H9 (cell line): ENCODE data around the gene MAGEA11. TPM values are rescaled to one million over a fixed set of nuclear protein-coding genes. Genes with fewer than 3 reads are reported as not detected.

ENCODE experiments used
- DNase-seq: peaks from one replicate; pipeline ENCODE4 v3.0.0-alpha.2; 2017
- H2AFZ ChIP-seq: one replicate; pipeline ENCODE4 v1.6.1; 2013; ENCODE audit warnings: mild to moderate bottlenecking, low read length, control low read depth, moderate library complexity
- H2AK5ac ChIP-seq: 2 replicates; pipeline ENCODE4 v1.6.1; 2013; ENCODE audit warnings: low read length, control low read depth, mixed read lengths; ENCODE audit not compliant: insufficient read length
- H2BK120ac ChIP-seq: one replicate; pipeline ENCODE4 v1.6.1; 2013; ENCODE audit warnings: low read depth, mild to moderate bottlenecking, low read length, control low read depth, inconsistent platforms; ENCODE audit not compliant: poor library complexity, severe bottlenecking
- H2BK12ac ChIP-seq: 2 replicates; pipeline ENCODE4 v1.6.1; 2013; ENCODE audit warnings: low read length, control low read depth, mixed read lengths, low read depth; ENCODE audit not compliant: insufficient read length
- H2BK15ac ChIP-seq: 2 replicates; pipeline ENCODE4 v1.6.1; 2013; ENCODE audit warnings: low read depth, low read length, control low read depth
- H2BK20ac ChIP-seq: one replicate; pipeline ENCODE4 v1.6.1; 2013; ENCODE audit warnings: low read depth, mild to moderate bottlenecking, low read length, control low read depth, inconsistent platforms; ENCODE audit not compliant: poor library complexity, severe bottlenecking
- H2BK5ac ChIP-seq: 2 replicates; pipeline ENCODE4 v1.6.1; 2013; ENCODE audit warnings: low read length, control low read depth, mixed read lengths; ENCODE audit not compliant: insufficient read length
- H3K14ac ChIP-seq: 2 replicates; pipeline ENCODE4 v1.6.1; 2013; ENCODE audit warnings: low read length, control low read depth; ENCODE audit not compliant: insufficient read depth
- H3K18ac ChIP-seq: 2 replicates; pipeline ENCODE4 v1.6.1; 2013; ENCODE audit warnings: low read depth, mild to moderate bottlenecking, mixed read lengths, low read length, control low read depth; ENCODE audit not compliant: insufficient read length
- H3K23ac ChIP-seq: 2 replicates; pipeline ENCODE4 v1.6.1; 2013; ENCODE audit warnings: low read length, control low read depth, mixed read lengths, low read depth; ENCODE audit not compliant: insufficient read length
- H3K23me2 ChIP-seq: 2 replicates; pipeline ENCODE4 v1.6.1; 2013; ENCODE audit warnings: low read depth, mild to moderate bottlenecking, mixed read lengths, low read length, control low read depth; ENCODE audit not compliant: insufficient read length, poor library complexity, severe bottlenecking
- H3K27ac ChIP-seq: 2 replicates; pipeline ENCODE4 v1.5.1; 2013; ENCODE audit warnings: low read length, control low read depth, mixed read lengths, low read depth; ENCODE audit not compliant: insufficient read length
- H3K27me3 ChIP-seq: 2 replicates; pipeline ENCODE4 v1.6.1; 2013; ENCODE audit warnings: low read length, control low read depth, inconsistent platforms; ENCODE audit not compliant: insufficient read depth
- H3K4ac ChIP-seq: 2 replicates; pipeline ENCODE4 v1.6.1; 2013; ENCODE audit warnings: low read depth, mild to moderate bottlenecking, control low read depth, inconsistent platforms, low read length, moderate library complexity
- H3K4me1 ChIP-seq: 2 replicates; pipeline ENCODE4 v1.6.1; 2013; ENCODE audit warnings: low read length, control low read depth, inconsistent platforms; ENCODE audit not compliant: insufficient read depth
- H3K4me2 ChIP-seq: 2 replicates; pipeline ENCODE4 v1.6.1; 2013; ENCODE audit warnings: low read length, control low read depth, mixed read lengths; ENCODE audit not compliant: insufficient read length, insufficient read depth
- H3K56ac ChIP-seq: 2 replicates; pipeline ENCODE4 v1.6.1; 2013; ENCODE audit warnings: low read depth, mild to moderate bottlenecking, mixed read lengths, low read length, control low read depth; ENCODE audit not compliant: insufficient read length
- H3K79me1 ChIP-seq: 2 replicates; pipeline ENCODE4 v1.6.1; 2013; ENCODE audit warnings: low read depth, mild to moderate bottlenecking, moderate library complexity, low read length, control low read depth, inconsistent platforms; ENCODE audit not compliant: insufficient read depth, poor library complexity, severe bottlenecking
- H3K79me2 ChIP-seq: 2 replicates; pipeline ENCODE4 v1.6.1; 2013; ENCODE audit warnings: low read length, control low read depth, inconsistent platforms; ENCODE audit not compliant: insufficient read depth
- H3K9ac ChIP-seq: 2 replicates; pipeline ENCODE4 v1.6.1; 2013; ENCODE audit warnings: low read length, control low read depth, mixed read lengths; ENCODE audit not compliant: insufficient read length; ENCODE audit errors: extremely low read depth
- H3K9me3 ChIP-seq: one replicate; pipeline ENCODE4 v1.6.1; 2013; ENCODE audit warnings: low read depth, low read length, inconsistent platforms; ENCODE audit not compliant: control insufficient read depth
- H3T11ph ChIP-seq: one replicate; pipeline ENCODE4 v1.6.1; 2013; ENCODE audit warnings: mild to moderate bottlenecking, low read length, control low read depth, inconsistent platforms
- H4K20me1 ChIP-seq: one replicate; pipeline ENCODE4 v1.6.1; 2013; ENCODE audit not compliant: control insufficient read depth, insufficient read length, insufficient read depth
- H4K5ac ChIP-seq: 2 replicates; pipeline ENCODE4 v1.6.1; 2013; ENCODE audit warnings: low read depth, mild to moderate bottlenecking, mixed read lengths, low read length, control low read depth; ENCODE audit not compliant: insufficient read length
- H4K8ac ChIP-seq: replicated peaks from 2 replicates; pipeline ENCODE4 v1.6.1; 2013; ENCODE audit warnings: low read length, control low read depth, mixed read lengths, low read depth; ENCODE audit not compliant: insufficient read length
- H4K91ac ChIP-seq: 2 replicates; pipeline ENCODE4 v1.6.1; 2013; ENCODE audit warnings: low read depth, mild to moderate bottlenecking, moderate library complexity, mixed read lengths, low read length, control low read depth; ENCODE audit not compliant: insufficient read length
- H3K27ac Mint-ChIP-seq, 3 experiments: 2 replicates in 2 of 3; 3 replicates in 1 of 3; pipeline ENCODE4 v1.8.0; 2020 to 2021; ENCODE audit warnings: mixed read lengths in 3 of 3, mild to moderate bottlenecking in 1 of 3, moderate library complexity in 1 of 3
- H3K27me3 Mint-ChIP-seq: 2 replicates; pipeline ENCODE4 v1.8.0; 2021; ENCODE audit warnings: low read depth, mild to moderate bottlenecking, moderate library complexity, mixed read lengths
- H3K36me3 Mint-ChIP-seq, 3 experiments: 2 replicates in 2 of 3; 3 replicates in 1 of 3; pipeline ENCODE4 v1.8.0; 2020 to 2021; ENCODE audit warnings: low read depth in 3 of 3, mixed read lengths in 3 of 3; ENCODE audit not compliant: insufficient read depth in 1 of 3
- H3K4me1 Mint-ChIP-seq, 2 experiments: 2 replicates each; pipeline ENCODE4 v1.8.0; 2020; ENCODE audit warnings: mixed read lengths in 2 of 2
- H3K4me3 Mint-ChIP-seq, 2 experiments: 2 replicates in 1 of 2; 3 replicates in 1 of 2; pipeline ENCODE4 v1.8.0; 2020 to 2021; ENCODE audit warnings: mild to moderate bottlenecking in 2 of 2, mixed read lengths in 2 of 2, moderate library complexity in 1 of 2
- H3K9me3 Mint-ChIP-seq, 2 experiments: 2 replicates in 1 of 2; 3 replicates in 1 of 2; pipeline ENCODE4 v1.8.0; 2020; ENCODE audit warnings: mild to moderate bottlenecking in 2 of 2, mixed read lengths in 2 of 2, moderate library complexity in 1 of 2
- CTCF ChIP-seq: fragments of 200-600 bp; sonication (generic); conservative IDR thresholded peaks from 3 replicates; pipeline ENCODE4 v1.8.0; 2021; ENCODE audit warnings: antibody characterized with exemption, mild to moderate bottlenecking
- WGBS: extraction: QIAGEN DNeasy Blood & Tissue Kit; methylation state at CpG from one replicate; pipeline ENCODE4 v1.1.7; 2013; ENCODE audit warnings: missing lambda C conversion rate, low lambda C conversion rate, mixed read lengths; ENCODE audit not compliant: insufficient read length; ENCODE audit errors: extremely low coverage; 5-methylcytosine and 5-hydroxymethylcytosine counted together
- total RNA-seq: library from RNA; stranded (reverse); gene quantifications from 2 replicates; pipeline ENCODE4 v1.2.1, GENCODE V29; 2021

MAGEA11 gene
- total RNA-seq, 1 experiment from 2014 or later: not detected

DNA sequence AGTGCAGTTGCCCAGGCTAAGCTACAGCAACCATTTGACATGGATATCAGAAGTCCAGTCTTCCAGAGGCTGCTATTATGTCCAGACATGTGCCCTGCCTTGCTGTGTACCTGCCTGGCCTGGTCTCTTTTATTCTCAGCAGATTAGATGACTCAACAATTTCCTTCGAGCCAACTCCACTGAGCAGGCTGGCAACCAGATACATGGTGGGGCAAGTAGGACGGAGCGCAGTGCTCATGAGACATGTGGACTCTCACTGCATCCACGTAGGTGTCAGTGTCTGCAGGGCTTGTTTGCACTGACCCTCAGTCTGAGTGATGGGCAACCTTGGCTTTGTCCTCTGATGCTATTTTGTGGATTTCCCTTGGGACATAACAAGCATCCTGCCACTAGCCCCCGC lies 7.2 kb upstream of the MAGEA11 start:
- H3K4me3 Mint-ChIP-seq: no peak overlapping the region
- peaks cover 5% of the 10 kb centered on the region; the same call in 1 of the 2 replicates for H3K27me3 Mint-ChIP-seq
- H3K9me3 Mint-ChIP-seq: peaks cover 56 to 62% of the 10 kb centered on the region in 2 experiments
- H3K18ac ChIP-seq: no peak overlapping the region
- H3K27me3 ChIP-seq: no peaks in the 10 kb centered on the region
- H2BK15ac ChIP-seq: no peak overlapping the region
- no peak overlapping the region for H4K8ac ChIP-seq
- H3K4me2 ChIP-seq: no peak overlapping the region
- no peaks in the 10 kb centered on the region for H3K23me2 ChIP-seq
- H3K4me1 Mint-ChIP-seq: peaks cover 0 to 4% of the 10 kb centered on the region in 2 experiments; a peak in 1 of 4 replicates
- no peak overlapping the region for H2AFZ ChIP-seq
- no peak overlapping the region for H3K4ac ChIP-seq
- no peak overlapping the region for H4K5ac ChIP-seq
- H3K79me2 ChIP-seq: no peaks in the 10 kb centered on the region
- H3K56ac ChIP-seq: no peak overlapping the region
- no peak overlapping the region for H3K9ac ChIP-seq
- no peak overlapping the region for H2BK120ac ChIP-seq
- no peaks in the 10 kb centered on the region for H3K4me1 ChIP-seq
- H2AK5ac ChIP-seq: no peak overlapping the region
- no peak for DNase-seq
- no peak overlapping the region for H3T11ph ChIP-seq
- no peak overlapping the region for H3K27ac Mint-ChIP-seq
- H3K27ac ChIP-seq: no peak overlapping the region
- no peak overlapping the region for H2BK12ac ChIP-seq
- no CpG with 5 or more reads among the region's 5 CpGs for WGBS
- no peaks in the 10 kb centered on the region for H4K20me1 ChIP-seq
- no peak overlapping the region for H3K23ac ChIP-seq
- no peak overlapping the region for H2BK5ac ChIP-seq
- no peak for TF ChIP-seq CTCF
- H3K36me3 Mint-ChIP-seq: peaks cover 0 to 3% (median 0%) of the 10 kb centered on the region in 3 experiments; a peak in 3 of 7 replicates
- H3K79me1 ChIP-seq: no peaks in the 10 kb centered on the region
- peaks cover 44% of the 10 kb centered on the region for H3K9me3 ChIP-seq
- no peak overlapping the region for H4K91ac ChIP-seq
- H3K14ac ChIP-seq: no peak overlapping the region
- no peak overlapping the region for H2BK20ac ChIP-seq
